HG03103 (cell line): ENCODE results near the gene CHSY1.
A peak's percentile ranks its signal among the peaks of the same experiment; 100 is the strongest.

Experiments used
- ATAC-seq: cut with Tn5 transposase; IDR thresholded peaks from one replicate; pipeline ENCODE4 v1.9.1; 2021; ENCODE audit warnings: low read depth; ENCODE audit not compliant: unreplicated experiment

CHSY1 gene

GRCh38 chr15:101158166-101159095 lies 93.4 kb downstream of the CHSY1 start:
- ATAC-seq, result no peak

- ATAC-seq, result no peak
Observed at GRCh38 chr15:101157721-101158120, 94.1 kb downstream of the CHSY1 start.

- peak; percentile 88 for ATAC-seq
Observed at GRCh38 chr15:101156509-101157159, 95.2 kb downstream of the CHSY1 start.

- ATAC-seq, result no peak
Observed at GRCh38 chr15:101156061-101156460, 95.8 kb downstream of the CHSY1 start.

- ATAC-seq, result no peak
Observed at GRCh38 chr15:101153801-101154656, 97.8 kb downstream of the CHSY1 start.

GRCh38 chr15:101152914-101153313 lies 98.9 kb downstream of the CHSY1 start:
- ATAC-seq, result no peak

GRCh38 chr15:101151288-101151687 lies 100.6 kb downstream of the CHSY1 start:
- ATAC-seq, result no peak

- no peak for ATAC-seq
Observed at GRCh38 chr15:101150723-101151040, 101.2 kb downstream of the CHSY1 start.

GRCh38 chr15:101149864-101150722 lies 101.8 kb downstream of the CHSY1 start:
- no peak for ATAC-seq

- no peak for ATAC-seq
Observed at GRCh38 chr15:101148881-101149664, 102.8 kb downstream of the CHSY1 start.

GRCh38 chr15:101148166-101148880 lies 103.5 kb downstream of the CHSY1 start:
- no peak for ATAC-seq

GRCh38 chr15:101147181-101147580 lies 104.7 kb downstream of the CHSY1 start:
- no peak for ATAC-seq

GRCh38 chr15:101146118-101146702 lies 105.6 kb downstream of the CHSY1 start:
- no peak for ATAC-seq

GRCh38 chr15:101145362-101145761 lies 106.5 kb downstream of the CHSY1 start:
- ATAC-seq, result no peak

- no peak for ATAC-seq
Observed at GRCh38 chr15:101143321-101143720, 108.5 kb downstream of the CHSY1 start.

- no peak for ATAC-seq
Observed at GRCh38 chr15:101142711-101143110, 109.1 kb downstream of the CHSY1 start.

- no peak for ATAC-seq
Observed at GRCh38 chr15:101141926-101142527, 109.8 kb downstream of the CHSY1 start.

- ATAC-seq, result no peak
Observed at GRCh38 chr15:101140697-101141065, 111.2 kb downstream of the CHSY1 start.
